K562 (cell line): Measurements from ENCODE around the gene MARS1. TPM values are rescaled to one million over a fixed set of nuclear protein-coding genes. Genes with fewer than 3 reads are reported as not detected.
A peak's percentile ranks its signal among the peaks of the same experiment; 100 is the strongest.

ENCODE experiments used
- ARNT ChIP-seq, 2 experiments: fragments of 450-650 bp; IDR thresholded peaks; 2 replicates each; pipeline ENCODE4 v1.6.1; 2016; ENCODE audit warnings: mild to moderate bottlenecking in 1 of 2
- ATF3 ChIP-seq, 2 experiments: fragments of 450-650 bp in 1 of 2; sonication (generic) in 1 of 2; formaldehyde crosslinking in 1 of 2; IDR thresholded peaks in 1 of 2; conservative IDR thresholded peaks in 1 of 2; 2 replicates each; pipeline versions ENCODE4 v1.6.1 to v1.8.1; 2016 to 2023; ENCODE audit warnings: mild to moderate bottlenecking in 2 of 2, moderate library complexity in 2 of 2, inconsistent platforms in 1 of 2, missing genetic modification reagents in 1 of 2
- EWSR1 ChIP-seq: fragments of 450-650 bp; IDR thresholded peaks from 2 replicates; pipeline ENCODE4 v1.6.1; 2018; ENCODE audit warnings: borderline replicate concordance, mild to moderate bottlenecking, low read depth, moderate library complexity; ENCODE audit not compliant: partially characterized antibody
- ILK ChIP-seq: fragments of 450-650 bp; IDR thresholded peaks from 2 replicates; pipeline ENCODE4 v1.6.1; 2016; ENCODE audit warnings: missing genetic modification characterization, low read depth, mild to moderate bottlenecking, missing compliant biosample characterization, moderate library complexity, borderline replicate concordance
- KAT8 ChIP-seq: fragments of 450-650 bp; IDR thresholded peaks from 2 replicates; pipeline ENCODE4 v1.6.1; 2016; ENCODE audit warnings: low read depth, mild to moderate bottlenecking
- MEIS2 ChIP-seq: fragments of 450-650 bp; IDR thresholded peaks from 2 replicates; pipeline ENCODE4 v1.6.1; 2014; ENCODE audit warnings: mild to moderate bottlenecking; ENCODE audit not compliant: partially characterized antibody
- MLX ChIP-seq, 2 experiments: fragments of 450-650 bp in 1 of 2; sonication (generic) in 1 of 2; formaldehyde crosslinking; conservative IDR thresholded peaks; 2 replicates each; pipeline versions ENCODE4 v1.4.0 to v1.8.1; 2020 to 2022; ENCODE audit warnings: mild to moderate bottlenecking in 1 of 2, missing genetic modification reagents in 1 of 2
- MTA3 ChIP-seq: fragments of 450-650 bp; formaldehyde crosslinking; IDR thresholded peaks from 2 replicates; pipeline ENCODE4 v1.6.1; 2017; ENCODE audit warnings: mild to moderate bottlenecking, borderline replicate concordance
- MYNN ChIP-seq, 2 experiments: sonication (generic); formaldehyde crosslinking in 1 of 2; IDR thresholded peaks; 2 replicates each; pipeline versions ENCODE4 v1.5.0 to v1.6.1; 2016 to 2020; ENCODE audit warnings: antibody characterized with exemption in 1 of 2, missing genetic modification reagents in 1 of 2
- NCOA1 ChIP-seq: fragments of 450-650 bp; IDR thresholded peaks from 2 replicates; pipeline ENCODE4 v1.6.1; 2016; ENCODE audit warnings: low read depth
- NCOA4 ChIP-seq: fragments of 450-650 bp; IDR thresholded peaks from 2 replicates; pipeline ENCODE4 v1.6.1; 2018; ENCODE audit warnings: mild to moderate bottlenecking; ENCODE audit not compliant: partially characterized antibody
- NFXL1 ChIP-seq: fragments of 450-650 bp; formaldehyde crosslinking; IDR thresholded peaks from 2 replicates; pipeline ENCODE4 v1.4.0; 2021; ENCODE audit warnings: mild to moderate bottlenecking
- NR2F6 ChIP-seq: fragments of 450-650 bp; formaldehyde crosslinking; IDR thresholded peaks from 2 replicates; pipeline ENCODE4 v1.4.0; 2020; ENCODE audit warnings: mild to moderate bottlenecking
- RBM25 ChIP-seq: fragments of 200-400 bp; formaldehyde crosslinking; IDR thresholded peaks from 2 replicates; pipeline ENCODE4 v1.6.1; 2018; ENCODE audit warnings: low read length, low read depth, moderate library complexity; ENCODE audit not compliant: severe bottlenecking
- SOX6 ChIP-seq: fragments of 450-650 bp; IDR thresholded peaks from 2 replicates; pipeline ENCODE4 v1.6.1; 2014; ENCODE audit warnings: mild to moderate bottlenecking
- SPI1 ChIP-seq: IDR thresholded peaks from 2 replicates; pipeline ENCODE4 v1.6.1; 2011; ENCODE audit warnings: low read depth, low read length, control low read depth, borderline replicate concordance
- THRAP3 ChIP-seq: fragments of 450-650 bp; IDR thresholded peaks from 2 replicates; pipeline ENCODE4 v1.6.1; 2016; ENCODE audit warnings: mild to moderate bottlenecking, inconsistent platforms, borderline replicate concordance
- THRB ChIP-seq: fragments of 450-650 bp; formaldehyde crosslinking; conservative IDR thresholded peaks from 2 replicates; pipeline ENCODE4 v1.4.0; 2022; ENCODE audit warnings: mild to moderate bottlenecking, missing genetic modification characterization
- ZBTB9 ChIP-seq: fragments of 450-650 bp; formaldehyde crosslinking; IDR thresholded peaks from 2 replicates; pipeline ENCODE4 v1.4.0; 2020; ENCODE audit warnings: mild to moderate bottlenecking, moderate library complexity
- ZEB2 ChIP-seq: fragments of 450-650 bp; IDR thresholded peaks from 2 replicates; pipeline ENCODE4 v1.6.1; 2016
- ZFX ChIP-seq: sonication (generic); formaldehyde crosslinking; IDR thresholded peaks from 2 replicates; pipeline ENCODE4 v1.8.0; 2022; ENCODE audit warnings: mild to moderate bottlenecking, missing genetic modification reagents, moderate library complexity
- ZNF830 ChIP-seq: fragments of 250-450 bp; sonication (Bioruptor Pico); IDR thresholded peaks from 2 replicates; pipeline ENCODE4 v1.5.0; 2021; ENCODE audit warnings: mild to moderate bottlenecking
- polyA plus RNA-seq, 8 experiments: library from polyadenylated mRNA; depleted of rRNA in 4 of 8; stranded (reverse) in 5 of 8; unstranded in 3 of 8; fragments of >200 nt; fragmentation: Nextera tagmentation in 2 of 8; fragmentation: Illumina TruSeq in 1 of 8; extraction: Ambion mirVana in 2 of 8; extraction: Trizol in 1 of 8; gene quantifications; 2 replicates each; pipeline versions ENCODE4 v1.2.1 to v1.2.3, GENCODE V29; 2011 to 2014; ENCODE audit warnings: inconsistent platforms in 1 of 8, missing spikeins in 1 of 8
- total RNA-seq, 7 experiments: library from RNA; depleted of rRNA in 6 of 7; stranded (reverse); fragments of >200 nt in 6 of 7; fragmentation: Illumina TruSeq in 2 of 7; extraction: Trizol in 2 of 7; gene quantifications; 2 replicates each; pipeline versions ENCODE4 v1.2.1 to v1.2.3, GENCODE V29; 2011 to 2021; ENCODE audit warnings: low replicate concordance in 1 of 7

The MARS1 gene
- total and polyA plus RNA-seq, 9 of the 15 experiments (the other 6 are each of a cell fraction or from before 2014, with no cell fraction given): 117 to 382 (median 220) TPM

- peak; percentile 96 for TF ChIP-seq THRB (CRISPR knock-in tag)
- TF ChIP-seq ARNT (IDR thresholded peaks at IDR 0.05): 0 out of 4 replicates have a peak, but pooled peaks of 1 of the 2 experiments have one; percentile 39
- TF ChIP-seq THRAP3: peak; percentile 86; the same call in 1 of the 2 replicates
- peak; percentile 72 for TF ChIP-seq MEIS2
- peak; percentile 28 for TF ChIP-seq NCOA4
- TF ChIP-seq ZEB2: peak; percentile 76
- no peak for TF ChIP-seq ATF3 (IDR thresholded peaks at IDR 0.05)
- peak; percentile 34; the same call in 1 of the 2 replicates for TF ChIP-seq ATF3 (CRISPR knock-in tag; conservative IDR thresholded peaks at IDR 0.05)
- TF ChIP-seq MTA3: peak; percentile 58
- TF ChIP-seq NFXL1 (CRISPR knock-in tag): 0 out of 2 replicates have a peak, but pooled peaks have one; percentile 34
- peak; percentile 80; the same call in 1 of the 2 replicates for TF ChIP-seq SPI1
- no peak for TF ChIP-seq ZNF830
- TF ChIP-seq ZBTB9 (CRISPR knock-in tag): peak; percentile 32
- TF ChIP-seq NR2F6 (CRISPR knock-in tag): 0 out of 2 replicates have a peak, but pooled peaks have one; percentile 2
- no peak for TF ChIP-seq ILK (tag)
- TF ChIP-seq EWSR1: no peak
- TF ChIP-seq KAT8: no peak
- 0 out of 4 replicates have a peak, but pooled peaks of 1 of the 2 experiments have one; percentile 48 for TF ChIP-seq MLX (CRISPR knock-in tag; conservative IDR thresholded peaks at IDR 0.05)
- no peak for TF ChIP-seq RBM25
- no peak for TF ChIP-seq NCOA1
- TF ChIP-seq SOX6: 0 out of 2 replicates have a peak, but pooled peaks have one; percentile 28
- peak; percentile 10; the same call in 1 of the 2 replicates for TF ChIP-seq MYNN (IDR thresholded peaks at IDR 0.05)
- no peak for TF ChIP-seq MYNN (CRISPR knock-in tag; IDR thresholded peaks at IDR 0.05)
- TF ChIP-seq ZFX: no peak; the same call in 1 of the 2 replicates
Measured at GRCh38 chr12:57515934-57516541, 28.2 kb downstream of the MARS1 start (continued).
